H1 (cell line): ENCODE results near the gene IFI30. TPM values are rescaled to one million over a fixed set of nuclear protein-coding genes. Genes with fewer than 3 reads are reported as not detected.
"Not testable (repeated sequence)": the region's sequence is repeated elsewhere in the genome, so short reads cannot be mapped to it uniquely, and the experiment has no call there.

ENCODE experiments used
- CTCF ChIA-PET: fragments of 300-600 bp; sonication (Branson Sonifier 250); formaldehyde crosslinking; loops from one replicate; lab custom pipeline; 2021; ENCODE audit not compliant: partially characterized antibody; lab: Charles Lee
- POLR2A ChIA-PET: fragments of 300-600 bp; sonication (Branson Sonifier 250); formaldehyde crosslinking; loops from one replicate; lab custom pipeline; 2021; ENCODE audit warnings: inconsistent platforms; ENCODE audit not compliant: partially characterized antibody; lab: Charles Lee
- DNase-seq, 2 experiments: peaks; one replicate each; pipeline versions ENCODE4 v3.0.0 to v3.0.0-alpha.2; 2010 to 2022; ENCODE audit warnings: low spot score in 2 of 2, low read depth in 1 of 2, mixed read lengths in 1 of 2
- FAIRE-seq: peaks from 2 replicates; lab custom pipeline; 2011; peaks lifted over from hg19 to GRCh38; lab: Jason Lieb, UNC
- H2AFZ ChIP-seq: 2 replicates; pipeline ENCODE4 v1.8.1; 2012; ENCODE audit warnings: low read length, inconsistent platforms
- H2AK5ac ChIP-seq: 2 replicates; pipeline ENCODE4 v1.6.1; 2013; ENCODE audit warnings: low read depth, low read length
- H2BK120ac ChIP-seq: replicated peaks from 2 replicates; pipeline ENCODE3; 2013; ENCODE audit warnings: low read depth, low read length, inconsistent platforms
- H2BK12ac ChIP-seq: 2 replicates; pipeline ENCODE4 v1.6.1; 2013; ENCODE audit warnings: low read depth, low read length
- H2BK15ac ChIP-seq: 2 replicates; pipeline ENCODE4 v1.6.1; 2013; ENCODE audit warnings: low read length
- H2BK20ac ChIP-seq: 2 replicates; pipeline ENCODE4 v1.6.1; 2013; ENCODE audit warnings: low read length
- H2BK5ac ChIP-seq: 2 replicates; pipeline ENCODE4 v1.6.1; 2013; ENCODE audit warnings: low read depth, low read length
- H3K14ac ChIP-seq: 2 replicates; pipeline ENCODE4 v1.6.1; 2013; ENCODE audit warnings: inconsistent platforms; ENCODE audit not compliant: insufficient read length
- H3K18ac ChIP-seq: 2 replicates; pipeline ENCODE4 v1.6.1; 2013; ENCODE audit warnings: low read length; ENCODE audit errors: extremely low read depth
- H3K23ac ChIP-seq: 2 replicates; pipeline ENCODE4 v1.6.1; 2013; ENCODE audit warnings: inconsistent platforms; ENCODE audit not compliant: insufficient read length
- H3K23me2 ChIP-seq: 2 replicates; pipeline ENCODE4 v1.6.1; 2013; ENCODE audit warnings: low read depth, low read length
- H3K27ac ChIP-seq: 2 replicates; pipeline ENCODE4 v1.6.1; 2011; ENCODE audit warnings: low read depth, low read length, inconsistent platforms
- H3K27me3 ChIP-seq, 4 experiments: replicated peaks in 1 of 4; 1 replicate in 1 of 4; 2 replicates in 3 of 4; pipeline versions ENCODE4 v1.6.1 to v1.8.1; 2011 to 2013; ENCODE audit warnings: low read length in 3 of 4, mild to moderate bottlenecking in 3 of 4, inconsistent platforms in 2 of 4, mixed read lengths in 2 of 4, moderate library complexity in 1 of 4; ENCODE audit not compliant: control insufficient read depth in 3 of 4, insufficient read depth in 3 of 4; ENCODE audit errors: extremely low read depth in 1 of 4
- H3K36me3 ChIP-seq, 4 experiments: 2 replicates each; pipeline versions ENCODE4 v1.6.1 to v1.8.1; 2011 to 2013; ENCODE audit warnings: mild to moderate bottlenecking in 4 of 4, low read length in 3 of 4, moderate library complexity in 2 of 4, control low read depth in 1 of 4, inconsistent platforms in 1 of 4; ENCODE audit not compliant: insufficient read depth in 4 of 4, control insufficient read depth in 2 of 4
- H3K4ac ChIP-seq: replicated peaks from 2 replicates; pipeline ENCODE3; 2013; ENCODE audit warnings: low read length, low read depth, mixed read lengths, inconsistent platforms; ENCODE audit not compliant: insufficient read length
- H3K4me1 ChIP-seq, 4 experiments: replicated peaks in 1 of 4; 1 replicate in 1 of 4; 2 replicates in 3 of 4; pipeline versions ENCODE4 v1.6.1 to v1.8.1; 2011 to 2013; ENCODE audit warnings: low read length in 3 of 4, inconsistent platforms in 2 of 4, mixed read lengths in 1 of 4; ENCODE audit not compliant: insufficient read depth in 4 of 4, control insufficient read depth in 3 of 4
- H3K4me2 ChIP-seq, 2 experiments: 2 replicates each; pipeline versions ENCODE4 v1.6.1 to v1.8.1; 2011 to 2013; ENCODE audit warnings: low read depth in 2 of 2, low read length in 2 of 2, control low read depth in 1 of 2, inconsistent platforms in 1 of 2, mild to moderate bottlenecking in 1 of 2; ENCODE audit not compliant: insufficient read depth in 1 of 2
- H3K4me3 ChIP-seq, 4 experiments: fragments of 200-600, 300-600 bp in 1 of 4; sonication (generic), shearing (Covaris generic), sonication (Bioruptor Twin) in 1 of 4; 2 replicates each; pipeline versions ENCODE4 v1.5.1 to v1.8.1; 2011 to 2016; ENCODE audit warnings: low read length in 4 of 4, low read depth in 3 of 4, control low read depth in 2 of 4, inconsistent platforms in 2 of 4, mild to moderate bottlenecking in 2 of 4, mixed read lengths in 1 of 4, moderate library complexity in 1 of 4; ENCODE audit not compliant: insufficient read depth in 2 of 4; ENCODE audit errors: extremely low read depth in 1 of 4
- H3K56ac ChIP-seq: replicated peaks from 2 replicates; pipeline ENCODE3; 2013; ENCODE audit warnings: low read depth, mild to moderate bottlenecking, mixed read lengths, low read length, inconsistent platforms; ENCODE audit not compliant: insufficient read length
- H3K79me1 ChIP-seq: 2 replicates; pipeline ENCODE4 v1.6.1; 2013; ENCODE audit warnings: low read depth, low read length, control low read depth
- H3K79me2 ChIP-seq, 2 experiments: 2 replicates each; pipeline versions ENCODE4 v1.6.1 to v1.8.1; 2012 to 2013; ENCODE audit warnings: low read length in 2 of 2, mild to moderate bottlenecking in 2 of 2, inconsistent platforms in 1 of 2; ENCODE audit not compliant: insufficient read depth in 2 of 2, control insufficient read depth in 1 of 2
- H3K9ac ChIP-seq, 4 experiments: replicated peaks in 1 of 4; 1 replicate in 1 of 4; 2 replicates in 3 of 4; pipeline versions ENCODE4 v1.6.1 to v1.8.1; 2011 to 2013; ENCODE audit warnings: low read depth in 3 of 4, low read length in 3 of 4, control low read depth in 2 of 4, mild to moderate bottlenecking in 2 of 4, moderate library complexity in 2 of 4, inconsistent platforms in 1 of 4; ENCODE audit errors: extremely low read depth in 1 of 4
- H3K9me3 ChIP-seq, 2 experiments: 2 replicates each; pipeline versions ENCODE4 v1.6.1 to v1.8.1; 2012 to 2013; ENCODE audit warnings: mild to moderate bottlenecking in 2 of 2, moderate library complexity in 2 of 2, control low read depth in 1 of 2, inconsistent platforms in 1 of 2, low read depth in 1 of 2, low read length in 1 of 2, mixed read lengths in 1 of 2; ENCODE audit not compliant: insufficient read depth in 2 of 2
- H4K20me1 ChIP-seq, 2 experiments: replicated peaks in 1 of 2; 2 replicates each; pipeline versions ENCODE3 to v1.8.1; 2011 to 2013; ENCODE audit warnings: inconsistent platforms in 2 of 2, low read length in 2 of 2, mild to moderate bottlenecking in 1 of 2; ENCODE audit not compliant: insufficient read depth in 2 of 2, control insufficient read depth in 1 of 2
- H4K5ac ChIP-seq: 2 replicates; pipeline ENCODE4 v1.6.1; 2013; ENCODE audit warnings: low read length, low read depth, mixed read lengths, inconsistent platforms; ENCODE audit not compliant: insufficient read length
- H4K8ac ChIP-seq: 2 replicates; pipeline ENCODE4 v1.8.0; 2013; ENCODE audit warnings: mild to moderate bottlenecking, moderate library complexity, low read length, inconsistent platforms; ENCODE audit not compliant: insufficient read depth; ENCODE audit errors: extremely low read depth
- H4K91ac ChIP-seq: replicated peaks from 2 replicates; pipeline ENCODE3; 2013; ENCODE audit warnings: low read length, mixed read lengths, inconsistent platforms; ENCODE audit not compliant: insufficient read length
- WGBS, 2 experiments: shearing (Covaris generic) in 1 of 2; methylation state at CpG; one replicate each; pipeline versions ENCODE4 v1.1.6 to v1.1.7; 2013 to 2015; ENCODE audit warnings: low lambda C conversion rate in 2 of 2, mixed read lengths in 2 of 2, inconsistent platforms in 1 of 2, low coverage in 1 of 2, missing lambda C conversion rate in 1 of 2; ENCODE audit not compliant: insufficient replicate concordance in 2 of 2, insufficient coverage in 1 of 2, insufficient read length in 1 of 2; ENCODE audit errors: extremely low coverage in 1 of 2, missing lambda C conversion rate in 1 of 2; 5-methylcytosine and 5-hydroxymethylcytosine counted together
- polyA plus RNA-seq, 7 experiments: library from polyadenylated mRNA; depleted of rRNA in 3 of 7; stranded (reverse) in 5 of 7; unstranded in 2 of 7; fragments of >200 nt in 5 of 7; fragments of 200-250 nt in 2 of 7; gene quantifications; 1 replicate in 5 of 7; 2 replicates in 1 of 7; 4 replicates in 1 of 7; pipeline versions ENCODE4 v1.2.1 to v1.2.3, GENCODE V29; 2011 to 2013; ENCODE audit warnings: missing spikeins in 2 of 7, mixed read lengths in 2 of 7
- total RNA-seq: library from RNA; stranded (reverse); fragmentation: NEBNext Ultra II Directional; extraction: Animal tissue kit (Norgen Biotek cat#: 25700); gene quantifications from 2 replicates; pipeline ENCODE4 v1.2.1, GENCODE V29; 2021

IFI30 gene
- total and polyA plus RNA-seq, 2 of the 8 experiments (the other 6 are each of a cell fraction or from before 2014, with no cell fraction given), result 28.9 to 62.4 TPM

GRCh38 chr19:18159059-18159616 lies 14.5 kb upstream of the IFI30 start:
- not testable (repeated sequence) for H2BK5ac ChIP-seq, H2AK5ac ChIP-seq, H3K27ac ChIP-seq, H4K8ac ChIP-seq, H3K79me2 ChIP-seq, H3K4me2 ChIP-seq, DNase-seq, H3K4ac ChIP-seq, H2BK15ac ChIP-seq, H3K27me3 ChIP-seq, H3K56ac ChIP-seq, H3K23ac ChIP-seq, H2BK120ac ChIP-seq, H4K5ac ChIP-seq, H3K23me2 ChIP-seq, H2BK20ac ChIP-seq, H3K14ac ChIP-seq, FAIRE-seq, H3K4me3 ChIP-seq, H3K79me1 ChIP-seq, H3K9ac ChIP-seq, H2BK12ac ChIP-seq, H2AFZ ChIP-seq, H3K9me3 ChIP-seq, H3K18ac ChIP-seq, H4K91ac ChIP-seq
- H3K4me1 ChIP-seq, result peaks cover 0 to 15% (median 9%) of the 10 kb centered on the region in 4 experiments; a peak in 6 of 7 replicates
- ChIA-PET POLR2A (interaction anchor here (0.6 to 2.2 kb wide), 4 partner anchors 13 to 289 kb away, joined by 3 to 11 read pairs (median 4); partner anchors contain the start of gene IFI30), CTCF (interaction anchor here (0.5 to 2.1 kb wide), 9 partner anchors 9 to 254 kb away, joined by 3 to 8 read pairs (median 4); no protein-coding TSS in a partner anchor)
- 92% methylated on average over 5 of the region's 6 CpGs; no CpG with 5 or more reads in 1 of the 2 experiments for WGBS, 2 experiments
- peaks cover 0 to 25% (median 16%) of the 10 kb centered on the region in 4 experiments; a peak in 5 of 8 replicates for H3K36me3 ChIP-seq
- peaks cover 4 to 25% of the 10 kb centered on the region in 2 experiments for H4K20me1 ChIP-seq
